IPS-18c (cell line): ENCODE results near the gene ZNF600.
"Not testable (repeated sequence)": the region's sequence is repeated elsewhere in the genome, so short reads cannot be mapped to it uniquely, and the experiment has no call there.

ENCODE experiments used
- H3K4me3 ChIP-seq: 2 replicates; pipeline ENCODE4 v1.7.0; 2013; ENCODE audit warnings: low read depth, mild to moderate bottlenecking, low read length, moderate library complexity; ENCODE audit not compliant: insufficient read depth
- H3K9me3 ChIP-seq: one replicate; pipeline ENCODE4 v1.6.1; 2013; ENCODE audit warnings: mild to moderate bottlenecking, low read length, moderate library complexity; ENCODE audit not compliant: control insufficient read depth, insufficient read depth

Gene ZNF600

DNA sequence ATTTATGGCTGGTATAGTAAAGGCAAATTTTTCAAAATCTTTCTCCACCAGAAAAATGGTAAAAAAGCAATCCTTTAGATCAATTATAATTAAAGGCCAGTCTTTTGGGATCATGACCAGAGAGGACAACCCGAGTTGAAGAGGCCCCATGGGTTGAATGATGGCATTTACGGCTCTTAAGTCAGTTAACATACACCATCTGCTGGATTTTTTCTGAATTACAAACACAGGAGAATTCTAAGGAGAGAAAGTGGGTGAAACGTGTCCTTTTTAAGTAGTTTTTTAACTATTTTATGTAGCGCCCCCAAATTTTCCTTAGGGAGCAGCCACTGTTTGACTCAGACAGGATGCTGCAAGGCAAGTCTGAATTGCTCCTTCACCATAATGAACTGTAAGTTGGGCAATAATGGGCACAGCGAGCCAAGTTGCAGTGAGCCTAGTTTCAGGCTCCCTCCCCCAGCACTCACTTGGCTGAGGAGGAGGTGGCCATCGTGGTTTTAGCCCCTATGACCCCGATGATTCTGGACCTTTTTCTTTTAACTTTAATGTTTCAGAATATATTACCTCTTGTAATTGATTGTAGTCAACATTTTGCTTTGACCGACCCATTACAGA is 38.1 kb downstream of the ZNF600 start:
- no peaks in the 10 kb centered on the region for H3K9me3 ChIP-seq
- H3K4me3 ChIP-seq = peak overlapping the region; percentile 45

DNA sequence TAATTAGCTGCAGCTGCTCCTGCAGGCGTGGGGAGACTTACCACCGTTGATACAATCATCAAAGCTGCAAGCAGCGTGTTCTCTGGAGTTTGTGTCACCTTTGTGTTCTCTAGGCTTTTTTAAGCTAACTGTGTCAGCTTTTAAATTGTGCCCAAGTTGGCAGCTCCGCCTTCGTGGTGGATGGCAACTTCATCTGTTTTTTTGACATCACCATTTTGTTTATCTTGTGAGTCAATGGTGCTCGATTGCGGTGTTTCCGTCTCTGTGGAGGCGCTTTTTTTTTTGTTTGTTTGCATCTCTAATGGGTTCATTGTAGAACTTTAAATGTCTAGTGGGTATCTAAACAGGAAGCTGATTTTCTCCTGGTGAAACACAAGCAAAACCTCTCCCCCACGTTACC is 40.7 kb downstream of the ZNF600 start:
- H3K9me3 ChIP-seq, H3K4me3 ChIP-seq: not testable (repeated sequence)

DNA sequence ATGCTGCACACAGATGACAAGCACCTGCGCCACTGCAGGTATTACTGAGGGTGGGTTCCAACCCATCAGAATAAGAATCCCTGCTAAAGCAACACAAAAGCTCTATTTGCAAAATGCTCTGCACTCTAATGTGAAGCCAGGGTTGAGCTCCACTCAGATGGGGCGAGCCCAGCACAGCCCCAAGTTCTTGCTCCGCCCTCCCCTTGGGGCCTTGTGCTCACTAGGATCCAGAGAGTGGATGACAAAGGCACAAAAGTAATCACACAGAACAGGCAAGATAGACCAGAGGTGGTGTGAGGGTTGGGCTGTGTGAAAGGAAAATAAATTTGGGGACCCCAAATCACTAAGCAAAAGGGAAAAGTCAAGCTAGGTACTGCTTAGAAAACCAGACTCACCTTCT is 43.5 kb downstream of the ZNF600 start:
- no peaks in the 10 kb centered on the region for H3K9me3 ChIP-seq
- H3K4me3 ChIP-seq = no peak overlapping the region

DNA sequence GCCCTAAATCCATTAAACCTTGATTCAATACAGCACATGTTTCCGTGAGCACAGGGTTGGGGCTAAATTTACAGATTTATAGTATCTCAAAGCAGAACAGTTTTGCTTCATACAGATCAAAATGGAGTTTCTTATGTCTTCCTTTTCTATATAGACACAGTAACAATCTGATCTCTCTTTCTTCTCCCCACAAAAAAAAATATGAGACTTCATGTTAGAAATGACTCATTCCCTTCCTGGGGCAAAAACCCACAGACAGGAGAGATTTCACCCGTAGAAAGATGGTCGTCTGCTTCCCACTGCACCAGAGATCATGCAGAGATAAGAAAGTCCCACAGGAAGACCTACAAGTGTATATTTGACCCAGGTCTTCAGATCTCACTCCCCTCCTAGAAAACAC is 44.1 kb downstream of the ZNF600 start:
- H3K4me3 ChIP-seq = no peak overlapping the region

DNA sequence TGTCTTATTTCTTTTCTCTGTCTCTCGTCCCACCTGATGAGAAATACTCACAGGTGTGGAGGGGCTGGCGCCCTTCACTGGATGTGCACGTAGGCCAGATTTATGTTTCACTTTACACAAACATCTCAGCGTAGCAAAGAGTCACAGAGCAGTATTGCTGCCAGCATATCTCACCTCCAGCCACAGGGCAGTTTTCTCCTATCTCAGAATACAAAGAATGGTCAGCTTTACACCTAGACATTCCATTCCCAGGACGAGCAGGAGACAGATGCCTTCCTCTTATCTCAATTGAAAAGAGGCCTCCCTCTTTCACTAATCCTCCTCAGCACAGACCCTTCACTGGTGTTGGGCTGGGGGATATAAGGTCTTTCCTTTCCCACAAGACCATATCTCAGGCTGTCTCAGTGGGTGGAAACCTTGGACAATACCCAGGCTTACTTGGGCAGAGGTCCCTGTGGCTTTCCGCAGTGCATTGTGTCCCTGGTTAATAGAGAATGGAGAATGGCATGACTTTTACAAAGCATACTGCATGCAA is 44.6 kb downstream of the ZNF600 start:
- Histone ChIP-seq H3K4me3 (no peak overlapping the region), H3K9me3 (no peaks in the 10 kb centered on the region)

More for the DNA sequence above, 44.1 kb downstream of the ZNF600 start:
- no peaks in the 10 kb centered on the region for H3K9me3 ChIP-seq

DNA sequence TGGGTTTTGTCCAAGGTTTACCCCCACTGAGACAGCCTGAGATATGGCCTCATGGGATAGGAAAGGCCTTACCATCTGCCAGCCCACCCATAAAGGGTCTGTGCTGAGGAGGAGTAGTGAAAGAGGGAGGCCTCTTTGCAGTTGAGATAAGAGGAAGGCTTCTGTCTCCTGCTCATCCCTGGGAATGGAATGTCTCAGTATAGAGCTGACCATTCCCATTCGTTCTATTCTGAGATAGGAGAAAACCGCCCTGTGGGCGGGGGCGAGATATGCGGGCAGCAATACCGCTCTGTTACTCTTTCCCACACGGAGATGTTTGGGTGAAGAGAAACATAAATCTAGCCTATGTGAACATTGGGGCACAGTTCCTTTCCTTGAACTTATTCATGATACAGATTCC is 45.2 kb downstream of the ZNF600 start:
- H3K9me3 ChIP-seq, H3K4me3 ChIP-seq: not testable (repeated sequence)

DNA sequence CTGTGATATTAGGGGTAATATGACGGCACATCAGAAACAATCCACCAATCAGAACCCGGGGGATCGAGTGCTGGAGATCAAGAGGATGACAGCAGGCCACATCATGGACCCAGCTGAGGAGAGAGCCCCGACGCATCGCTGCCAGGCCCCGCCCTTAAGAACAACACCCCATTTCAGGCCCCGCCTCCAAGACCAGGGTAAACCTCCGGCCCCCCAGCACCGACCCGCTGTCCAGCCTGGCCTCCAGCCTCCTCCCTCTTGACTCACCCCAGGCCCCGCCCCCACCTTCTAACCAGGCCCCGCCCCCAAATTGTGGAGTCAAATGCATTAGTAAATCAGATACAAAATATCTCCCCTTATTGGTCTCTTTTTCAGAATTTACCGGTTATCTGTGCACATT is 47.0 kb downstream of the ZNF600 start:
- no peaks in the 10 kb centered on the region for H3K9me3 ChIP-seq
- H3K4me3 ChIP-seq = no peak overlapping the region

DNA sequence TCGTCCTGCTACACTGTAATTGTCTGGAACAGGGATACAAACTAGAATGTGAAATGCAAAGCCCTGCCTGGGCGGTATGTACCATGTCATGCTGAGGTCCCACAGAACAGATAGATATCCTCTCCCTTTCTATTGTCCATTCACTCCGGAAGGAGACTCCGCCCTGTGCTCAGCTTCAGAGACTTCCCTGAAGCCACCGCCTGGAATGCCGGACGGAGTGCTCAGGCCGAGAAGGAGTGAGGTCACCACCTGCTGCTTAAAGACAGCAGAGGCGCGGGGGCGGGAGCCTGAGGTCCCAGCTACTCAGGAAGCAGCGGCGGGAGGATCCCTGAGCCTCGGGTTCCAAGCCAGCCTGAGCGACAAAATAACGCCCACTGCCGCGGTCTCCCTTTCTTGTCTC is 50.9 kb downstream of the ZNF600 start:
- Histone ChIP-seq H3K4me3 (no peak overlapping the region), H3K9me3 (no peaks in the 10 kb centered on the region)

DNA sequence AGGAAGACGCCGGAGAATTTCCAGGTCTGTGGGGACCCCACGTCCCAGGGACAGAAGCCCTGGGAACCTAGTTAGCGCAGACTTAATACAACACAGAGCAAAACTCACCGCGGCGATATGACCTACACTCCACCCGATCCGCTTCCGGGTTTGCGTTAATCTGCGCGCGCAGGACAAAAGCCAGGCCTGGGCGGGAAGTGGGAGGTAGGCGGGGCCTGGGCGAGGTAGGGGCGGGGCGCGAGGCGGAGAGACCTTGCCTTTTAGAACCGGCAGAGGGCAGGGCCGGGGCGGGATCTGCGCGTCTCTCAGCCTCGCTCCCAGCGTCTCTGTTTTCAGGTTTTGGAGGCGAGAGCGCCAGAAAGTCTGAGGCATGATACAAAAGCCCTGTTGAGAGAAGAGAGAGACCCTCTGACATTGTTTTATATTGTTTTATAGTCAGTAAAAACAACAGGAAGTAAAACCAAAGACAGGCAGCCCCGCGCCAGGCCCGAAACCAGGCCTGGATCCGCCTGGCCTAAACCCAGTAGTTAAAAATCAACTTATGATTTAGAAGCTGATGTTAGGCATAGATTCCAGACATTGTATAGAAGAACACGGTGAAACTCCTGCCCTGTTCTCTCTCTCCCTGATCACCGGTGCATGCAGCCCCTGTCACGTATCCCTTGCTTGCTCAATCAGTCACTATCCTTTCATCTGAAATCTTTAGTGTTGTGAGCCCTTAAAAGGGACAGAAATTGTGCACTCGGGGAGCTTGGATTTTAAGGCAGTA is 51.5 kb downstream of the ZNF600 start, which contains the start of gene ZNF611:
Gene ZNF611 (minus strand): TSS at position 152 of the 769 bp plus-strand sequence. CDS start 19,150 bp downstream, outside the sequence.
- Histone ChIP-seq H3K9me3 (no peaks in the 10 kb centered on the region), H3K4me3 (peak within 1 kb of the TSS; percentile 91)

DNA sequence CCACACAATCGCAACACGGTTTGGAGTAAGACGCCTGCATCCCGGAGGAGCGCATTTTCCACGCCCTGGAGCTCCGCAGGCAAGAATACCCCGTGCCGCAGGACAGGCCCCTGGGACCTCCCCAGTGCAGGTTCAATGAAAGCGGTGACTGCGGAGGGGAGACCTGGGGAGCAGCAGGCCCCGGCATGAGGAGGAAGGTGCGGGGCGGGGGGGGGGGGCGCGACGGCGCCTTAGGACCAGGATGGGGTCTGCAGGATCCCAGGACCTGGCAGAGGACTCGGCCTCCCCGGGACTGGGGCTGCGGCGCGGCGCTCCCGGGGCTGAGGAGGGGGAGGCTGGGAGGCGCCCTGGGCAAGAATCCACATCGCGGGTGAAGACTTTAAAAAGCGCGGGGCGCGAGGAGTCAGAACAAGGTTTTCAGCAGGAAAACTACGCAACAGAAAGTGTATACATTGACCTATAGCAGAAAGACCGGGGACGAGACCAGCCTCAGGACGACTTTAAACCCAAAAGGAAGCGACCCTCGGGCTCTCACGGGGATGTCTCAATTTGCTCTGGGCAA is 52.2 kb downstream of the ZNF600 start:
- H3K4me3 ChIP-seq = peak overlapping the region; percentile 91

DNA sequence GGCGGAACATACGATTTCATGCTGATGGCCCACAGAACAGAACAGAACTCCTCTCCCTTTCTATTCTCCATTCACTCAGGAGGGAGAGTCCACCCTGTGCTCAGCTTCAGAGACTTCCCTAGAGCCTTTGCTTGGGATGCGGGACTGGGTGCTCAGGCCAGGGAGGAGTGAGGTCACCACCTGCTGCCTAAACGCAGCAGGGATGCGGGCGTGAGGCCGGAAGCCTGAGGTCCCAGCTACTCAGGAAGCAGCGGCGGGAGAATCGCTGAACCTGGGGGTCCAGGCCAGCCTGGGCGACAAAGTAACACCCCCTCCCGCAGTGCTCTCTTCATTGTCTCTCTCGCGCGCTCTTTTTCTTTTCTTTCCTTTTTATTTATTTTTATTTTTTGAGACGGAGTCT is 60.5 kb downstream of the ZNF600 start:
- not testable (repeated sequence) for H3K4me3 ChIP-seq, H3K9me3 ChIP-seq

More for the DNA sequence above, 52.2 kb downstream of the ZNF600 start:
- H3K9me3 ChIP-seq = no peaks in the 10 kb centered on the region

DNA sequence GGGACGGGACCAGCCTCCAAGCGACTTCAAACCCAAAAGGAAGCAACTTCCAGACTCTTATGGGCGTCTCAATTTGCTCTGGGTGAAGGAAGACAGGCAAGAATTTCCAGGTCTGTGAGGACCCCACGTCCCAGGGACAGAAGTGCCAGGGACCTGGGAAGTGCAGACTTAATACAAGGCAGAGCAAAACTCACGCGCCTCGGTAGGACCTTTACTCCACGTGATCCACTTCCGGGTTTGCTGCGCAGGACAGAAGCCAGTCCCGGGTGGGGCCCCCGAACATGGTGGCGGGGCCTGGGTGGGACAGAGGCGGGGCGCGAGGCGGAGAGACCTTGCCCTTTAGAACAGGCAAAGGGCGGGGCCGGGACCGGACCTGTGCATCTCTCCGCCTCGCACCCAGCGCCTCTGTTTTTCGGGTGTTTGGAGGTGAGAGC is 61.0 kb downstream of the ZNF600 start:
- Histone ChIP-seq H3K4me3 (no peak overlapping the region), H3K9me3 (peaks cover 11% of the 10 kb centered on the region)

DNA sequence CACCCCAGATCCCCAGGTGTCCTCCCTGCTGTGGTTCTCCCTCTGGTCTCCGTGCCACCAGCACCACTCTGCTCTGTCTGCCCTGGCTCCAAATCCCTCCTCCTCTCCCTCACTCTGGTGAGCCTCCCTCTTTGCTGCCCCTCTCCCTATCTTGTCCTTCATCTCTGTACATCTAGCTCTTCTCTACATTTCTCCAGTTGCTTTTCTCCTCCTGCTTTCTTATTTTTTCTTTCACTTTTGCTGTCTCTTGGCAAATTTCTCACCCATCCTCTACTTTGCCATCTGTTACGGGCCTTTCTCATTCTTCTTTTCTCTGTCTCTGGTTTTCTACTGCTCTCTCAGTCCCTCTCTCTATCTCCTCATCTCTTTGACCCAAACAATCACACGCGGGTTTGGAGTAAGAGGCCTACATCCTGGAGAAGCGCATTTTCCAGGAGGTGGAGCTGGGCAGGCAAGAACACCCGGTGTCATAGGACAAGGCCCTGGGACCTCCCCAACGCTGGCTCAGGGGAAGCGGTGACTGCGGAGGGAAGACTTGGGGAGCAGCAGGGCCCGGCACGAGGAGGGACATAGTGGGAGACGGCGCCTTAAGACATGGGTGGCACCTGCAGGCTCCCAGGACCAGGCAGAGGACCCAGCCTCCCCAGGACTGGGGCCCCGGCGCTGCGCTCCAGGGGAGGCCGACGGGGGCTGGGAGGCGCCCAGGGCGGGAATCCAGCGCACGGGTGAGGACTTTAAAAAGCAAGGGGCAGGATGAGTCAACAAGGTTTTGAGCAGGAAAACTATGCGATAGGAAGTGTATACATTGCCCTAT is 61.7 kb downstream of the ZNF600 start:
- H3K9me3 ChIP-seq = peaks cover 16% of the 10 kb centered on the region

DNA sequence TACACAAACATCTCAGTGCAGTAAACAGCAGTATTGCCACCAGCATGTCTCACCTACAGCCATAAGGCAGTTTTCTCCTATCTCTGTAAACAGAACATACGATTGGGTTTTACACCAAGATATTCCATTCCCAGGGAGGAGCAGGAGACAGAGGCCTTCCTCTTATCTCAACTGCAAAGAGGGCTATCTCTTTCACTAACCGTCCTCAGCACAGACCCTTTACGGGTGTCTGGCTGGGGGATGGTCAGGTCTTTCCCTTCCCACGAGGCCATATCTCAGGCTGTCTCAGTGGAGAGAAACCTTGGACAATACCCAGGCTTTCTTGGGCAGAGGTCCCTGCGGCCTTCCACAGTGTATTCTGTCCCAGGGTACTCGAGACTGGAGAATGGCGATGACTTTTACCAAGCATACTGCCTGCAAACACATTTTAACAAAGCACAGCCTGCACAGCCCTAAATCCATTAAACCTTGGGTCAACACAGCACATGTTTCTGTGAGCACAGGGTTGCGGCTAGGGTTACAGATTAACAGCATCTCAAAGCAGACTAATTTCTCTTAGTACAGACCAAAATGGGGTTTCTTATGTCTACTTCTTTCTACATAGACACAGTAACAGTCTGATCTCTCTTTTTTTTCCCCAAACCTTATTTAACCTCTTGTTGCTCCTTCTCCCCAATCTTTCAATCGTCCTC is 62.5 kb downstream of the ZNF600 start:
- not testable (repeated sequence) for H3K4me3 ChIP-seq
- peaks cover 16% of the 10 kb centered on the region for H3K9me3 ChIP-seq

More for the DNA sequence above, 61.7 kb downstream of the ZNF600 start:
- H3K4me3 ChIP-seq = no peak overlapping the region

DNA sequence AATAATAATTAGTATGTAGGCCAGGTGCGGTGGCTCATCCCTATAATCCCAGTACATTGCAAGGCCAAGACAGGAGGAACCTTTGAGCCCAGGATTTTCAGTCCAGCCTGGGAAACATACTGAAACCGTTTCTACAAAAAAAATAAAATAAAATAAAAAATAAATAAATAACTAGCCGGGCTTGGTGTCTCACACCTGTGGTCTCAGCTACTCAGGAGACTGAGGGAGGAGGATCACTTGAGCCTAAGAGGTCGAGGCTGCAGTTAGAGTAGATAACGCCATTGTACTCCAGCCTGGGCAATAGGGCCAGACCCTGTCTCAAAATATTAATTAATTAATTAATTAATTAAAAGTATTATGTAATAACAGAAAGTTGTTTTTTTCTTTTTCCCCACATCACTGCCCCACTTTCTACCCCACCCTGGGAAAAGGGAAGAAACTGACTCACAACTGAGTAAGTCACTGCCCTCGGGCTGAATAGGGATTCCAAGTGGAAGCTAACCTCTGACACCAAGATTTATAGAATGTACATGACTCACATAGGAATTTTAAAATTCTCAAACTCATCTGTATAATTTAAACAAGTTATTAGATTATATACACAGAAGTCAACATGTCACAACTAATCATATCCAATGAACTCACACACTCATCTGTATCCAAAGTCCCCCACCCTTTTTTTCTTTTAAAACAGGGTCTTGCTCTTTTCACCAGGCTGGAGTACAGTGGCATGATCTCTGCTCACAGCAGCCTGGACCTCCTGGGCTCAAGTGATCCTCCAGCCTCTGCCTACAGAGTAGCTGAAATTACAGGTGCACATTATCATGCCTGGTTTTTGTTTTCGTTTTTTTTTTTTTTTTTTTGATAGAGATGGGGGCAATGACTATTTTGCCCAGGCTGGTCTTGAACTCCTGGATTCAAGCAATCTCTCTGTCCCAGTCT is 64.3 kb downstream of the ZNF600 start:
- Histone ChIP-seq H3K4me3 (no peak overlapping the region), H3K9me3 (peaks cover 19% of the 10 kb centered on the region)

DNA sequence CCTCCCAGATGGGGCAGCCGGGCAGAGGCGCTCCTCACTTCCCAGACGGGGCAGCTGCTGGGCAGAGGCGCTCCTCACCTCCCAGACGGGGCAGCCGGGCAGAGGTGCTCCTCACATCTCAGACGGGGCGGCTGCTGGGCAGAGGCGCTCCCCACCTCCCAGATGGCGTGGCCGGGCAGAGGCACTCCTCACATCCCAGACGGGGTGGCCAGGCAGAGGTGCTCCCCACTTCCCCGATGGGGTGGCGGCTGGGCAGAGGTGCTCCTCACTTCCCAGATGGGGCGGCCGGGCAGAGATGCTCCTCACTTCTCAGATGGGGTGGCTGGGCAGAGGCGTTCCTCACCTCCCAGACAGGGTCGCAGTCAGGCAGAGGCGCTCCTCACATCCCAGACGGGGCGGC is 66.0 kb downstream of the ZNF600 start:
- H3K4me3 ChIP-seq = not testable (repeated sequence)
- peaks cover 19% of the 10 kb centered on the region for H3K9me3 ChIP-seq
